WTC11 (cell line): ENCODE results near the gene TEX261. TPM values are rescaled to one million over a fixed set of nuclear protein-coding genes. Genes with fewer than 3 reads are reported as not detected.

Experiments
- ATAC-seq: fragments of 200-7000 bp; cut with Tn5 transposase; 2 replicates; pipeline ENCODE4 v1.10.0; 2021; ENCODE audit warnings: mild to moderate bottlenecking, moderate library complexity
- CTCF ChIA-PET: fragments of 300-600 bp; sonication (Branson Sonifier 250); formaldehyde crosslinking; loops from one replicate; lab custom pipeline; 2021; ENCODE audit warnings: antibody characterized with exemption; lab: Charles Lee
- POLR2A ChIA-PET: fragments of 350-600 bp; sonication (Branson Sonifier 250); formaldehyde crosslinking; loops from one replicate; lab custom pipeline; 2021; ENCODE audit warnings: antibody characterized with exemption; lab: Charles Lee
- DNase-seq: peaks from one replicate; pipeline ENCODE4 v3.0.0; 2021; ENCODE audit warnings: low spot score
- H3K27ac Mint-ChIP-seq: 2 replicates; pipeline ENCODE4 v1.8.0; 2021; ENCODE audit warnings: mixed read lengths
- H3K27me3 Mint-ChIP-seq: 2 replicates; pipeline ENCODE4 v1.8.0; 2021; ENCODE audit warnings: low read depth, mild to moderate bottlenecking, moderate library complexity, mixed read lengths
- H3K36me3 Mint-ChIP-seq: 2 replicates; pipeline ENCODE4 v1.8.0; 2021; ENCODE audit warnings: mixed read lengths
- H3K4me1 Mint-ChIP-seq: 2 replicates; pipeline ENCODE4 v1.8.0; 2022; ENCODE audit warnings: mixed read lengths
- H3K4me3 Mint-ChIP-seq: 2 replicates; pipeline ENCODE4 v1.8.0; 2021; ENCODE audit warnings: mild to moderate bottlenecking, moderate library complexity, mixed read lengths
- H3K9me3 Mint-ChIP-seq: 2 replicates; pipeline ENCODE4 v1.8.0; 2021; ENCODE audit warnings: mixed read lengths
- ATF1 ChIP-seq: sonication (generic); formaldehyde crosslinking; IDR thresholded peaks from 2 replicates; pipeline ENCODE4 v1.8.1; 2023; ENCODE audit warnings: mild to moderate bottlenecking, moderate library complexity, missing genetic modification reagents
- SMAD4 ChIP-seq: sonication (generic); formaldehyde crosslinking; IDR thresholded peaks from 2 replicates; pipeline ENCODE4 v1.8.0; 2022; ENCODE audit warnings: mild to moderate bottlenecking, missing genetic modification reagents
- total RNA-seq: library from RNA; stranded (reverse); gene quantifications from 3 replicates; pipeline ENCODE4 v1.2.3, GENCODE V29; 2021
- TF ChIP-seq, protein P1 (sequence below): fragments of 200-600 bp; IDR thresholded peaks from 2 replicates; pipeline ENCODE4 v1.8.0; 2022; ENCODE audit warnings: antibody characterized with exemption
- TF ChIP-seq, protein P2 (sequence below): sonication (generic); formaldehyde crosslinking; IDR thresholded peaks from 2 replicates; pipeline ENCODE4 v1.8.0; 2023; ENCODE audit warnings: mild to moderate bottlenecking, missing genetic modification reagents
- TF ChIP-seq, protein P3 (sequence below): fragments of 250-450 bp; sonication (Bioruptor Pico); conservative IDR thresholded peaks from 2 replicates; pipeline ENCODE4 v1.9.0; 2021; ENCODE audit warnings: mild to moderate bottlenecking
- TF ChIP-seq, protein P4 (sequence below): sonication (generic); formaldehyde crosslinking; IDR thresholded peaks from 2 replicates; pipeline ENCODE4 v1.8.1; 2023; ENCODE audit warnings: mild to moderate bottlenecking, missing genetic modification reagents, moderate library complexity

The TEX261 gene
- total RNA-seq, 1 experiment from 2014 or later = 18.3 TPM

DNA sequence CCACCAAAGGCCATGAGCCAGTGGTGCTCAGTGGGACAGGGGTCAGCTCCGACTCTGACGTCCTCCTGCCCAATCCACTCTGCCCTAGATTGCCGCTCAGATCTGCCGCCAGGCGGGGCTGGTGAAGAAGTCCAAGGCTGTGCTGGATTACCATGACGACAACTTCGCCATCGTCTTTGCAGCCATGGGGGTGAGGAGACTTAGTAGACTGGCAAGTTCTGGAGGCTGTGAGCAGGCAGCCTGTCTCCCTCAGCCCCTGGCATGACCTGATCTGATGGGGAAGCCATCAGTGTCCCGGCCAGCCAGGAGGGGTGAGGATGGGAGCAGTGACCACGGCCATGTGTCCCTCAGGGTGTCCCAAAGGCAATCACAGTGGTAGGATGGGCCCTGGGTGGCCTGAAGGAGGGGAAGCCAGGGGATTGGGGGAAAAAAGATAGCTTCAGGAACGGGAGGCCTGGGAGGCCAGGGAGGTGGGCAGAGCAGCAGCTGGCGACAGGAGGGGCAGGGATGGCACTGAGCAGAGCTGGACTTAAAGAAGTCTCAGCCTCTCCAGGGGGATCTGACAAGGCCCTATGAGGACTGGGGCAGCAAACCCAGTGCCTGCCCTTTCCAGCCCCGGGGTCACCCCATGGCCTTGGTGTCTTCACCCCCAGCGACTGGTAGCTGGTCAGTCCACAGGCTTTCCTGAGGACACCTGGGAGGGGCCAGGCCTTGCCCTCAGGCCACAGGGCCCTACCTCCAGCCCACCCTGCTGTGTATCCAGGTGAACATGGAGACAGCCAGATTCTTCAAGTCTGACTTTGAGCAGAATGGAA, 33.6 kb downstream of the TEX261 start:
- ChIA-PET CTCF (interaction anchor here (0.6 to 8.5 kb wide), 47 partner anchors 9 to 475 kb away, joined by 3 to 159 read pairs (median 5); partner anchors contain the start of genes ANKRD53, ATP6V1B1, FIGLA and NAGK), POLR2A (interaction anchor here (1.2 kb wide), 1 partner anchor 17 kb away, joined by 3 read pairs; no protein-coding TSS in a partner anchor)
- Mint-ChIP-seq H3K27ac (no peak overlapping the region), H3K4me3 (no peak overlapping the region), H3K27me3 (peaks cover 55% of the 10 kb centered on the region), H3K9me3 (no peaks in the 10 kb centered on the region), H3K4me1 (peaks cover 6% of the 10 kb centered on the region), H3K36me3 (no peaks in the 10 kb centered on the region)
- ATAC-seq (peak; percentile 38), DNase-seq (no peak)
- TF ChIP-seq SMAD4 (CRISPR knock-in tag) = no peak
- TF ChIP-seq ATF1 (CRISPR knock-in tag) = no peak
- TF ChIP-seq, protein P1, sequence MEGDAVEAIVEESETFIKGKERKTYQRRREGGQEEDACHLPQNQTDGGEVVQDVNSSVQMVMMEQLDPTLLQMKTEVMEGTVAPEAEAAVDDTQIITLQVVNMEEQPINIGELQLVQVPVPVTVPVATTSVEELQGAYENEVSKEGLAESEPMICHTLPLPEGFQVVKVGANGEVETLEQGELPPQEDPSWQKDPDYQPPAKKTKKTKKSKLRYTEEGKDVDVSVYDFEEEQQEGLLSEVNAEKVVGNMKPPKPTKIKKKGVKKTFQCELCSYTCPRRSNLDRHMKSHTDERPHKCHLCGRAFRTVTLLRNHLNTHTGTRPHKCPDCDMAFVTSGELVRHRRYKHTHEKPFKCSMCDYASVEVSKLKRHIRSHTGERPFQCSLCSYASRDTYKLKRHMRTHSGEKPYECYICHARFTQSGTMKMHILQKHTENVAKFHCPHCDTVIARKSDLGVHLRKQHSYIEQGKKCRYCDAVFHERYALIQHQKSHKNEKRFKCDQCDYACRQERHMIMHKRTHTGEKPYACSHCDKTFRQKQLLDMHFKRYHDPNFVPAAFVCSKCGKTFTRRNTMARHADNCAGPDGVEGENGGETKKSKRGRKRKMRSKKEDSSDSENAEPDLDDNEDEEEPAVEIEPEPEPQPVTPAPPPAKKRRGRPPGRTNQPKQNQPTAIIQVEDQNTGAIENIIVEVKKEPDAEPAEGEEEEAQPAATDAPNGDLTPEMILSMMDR = no peak

DNA sequence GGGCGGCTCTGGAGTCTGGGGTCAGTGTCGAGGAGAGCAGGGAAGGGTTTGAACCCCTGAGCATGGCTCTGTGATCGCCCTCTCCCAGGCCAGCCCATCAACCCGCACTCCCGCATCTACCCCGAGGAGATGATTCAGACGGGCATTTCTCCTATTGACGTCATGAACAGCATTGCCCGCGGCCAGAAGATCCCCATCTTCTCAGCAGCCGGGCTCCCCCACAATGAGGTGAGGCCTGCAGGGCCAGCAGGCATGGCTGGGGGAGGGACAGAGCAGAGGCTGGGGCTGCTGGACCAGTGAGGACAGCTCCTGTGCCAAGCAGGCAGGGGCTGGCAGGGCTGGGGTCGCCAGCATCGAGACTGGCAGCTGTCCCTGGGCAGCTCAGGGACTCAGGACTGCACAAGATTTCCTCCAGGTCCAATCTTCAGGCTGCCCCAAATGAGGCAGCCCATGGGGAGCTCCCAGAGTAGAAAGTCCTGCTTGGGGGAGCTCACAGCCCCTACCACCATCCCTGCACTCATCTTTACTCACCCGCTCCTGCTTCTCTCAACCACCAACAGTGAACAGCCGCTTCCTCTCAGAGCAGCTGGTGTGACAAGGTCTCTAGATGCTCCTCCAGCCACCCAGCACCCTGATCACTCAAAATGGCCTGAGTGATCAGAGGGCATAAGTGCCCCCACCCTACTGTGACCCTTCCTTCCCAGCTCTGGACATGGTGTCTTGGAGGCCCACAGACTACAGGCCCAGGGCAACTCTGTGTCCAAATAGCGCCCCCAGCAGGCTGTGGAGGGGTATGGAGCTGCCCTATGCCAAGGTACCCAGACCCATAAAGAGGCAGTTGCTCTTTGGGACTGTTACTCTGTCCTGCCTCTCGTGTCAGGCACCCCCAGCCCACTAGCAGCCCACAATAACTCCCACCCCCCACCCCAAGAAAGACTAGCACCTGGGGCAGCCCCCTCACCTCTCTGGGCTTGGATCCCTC, 34.5 kb downstream of the TEX261 start:
- peak; percentile 60 for ATAC-seq
- Mint-ChIP-seq H3K9me3 (no peaks in the 10 kb centered on the region), H3K36me3 (no peaks in the 10 kb centered on the region), H3K27ac (no peak overlapping the region), H3K4me3 (no peak overlapping the region)
- peak; percentile 72 for DNase-seq
- TF ChIP-seq, protein P2, sequence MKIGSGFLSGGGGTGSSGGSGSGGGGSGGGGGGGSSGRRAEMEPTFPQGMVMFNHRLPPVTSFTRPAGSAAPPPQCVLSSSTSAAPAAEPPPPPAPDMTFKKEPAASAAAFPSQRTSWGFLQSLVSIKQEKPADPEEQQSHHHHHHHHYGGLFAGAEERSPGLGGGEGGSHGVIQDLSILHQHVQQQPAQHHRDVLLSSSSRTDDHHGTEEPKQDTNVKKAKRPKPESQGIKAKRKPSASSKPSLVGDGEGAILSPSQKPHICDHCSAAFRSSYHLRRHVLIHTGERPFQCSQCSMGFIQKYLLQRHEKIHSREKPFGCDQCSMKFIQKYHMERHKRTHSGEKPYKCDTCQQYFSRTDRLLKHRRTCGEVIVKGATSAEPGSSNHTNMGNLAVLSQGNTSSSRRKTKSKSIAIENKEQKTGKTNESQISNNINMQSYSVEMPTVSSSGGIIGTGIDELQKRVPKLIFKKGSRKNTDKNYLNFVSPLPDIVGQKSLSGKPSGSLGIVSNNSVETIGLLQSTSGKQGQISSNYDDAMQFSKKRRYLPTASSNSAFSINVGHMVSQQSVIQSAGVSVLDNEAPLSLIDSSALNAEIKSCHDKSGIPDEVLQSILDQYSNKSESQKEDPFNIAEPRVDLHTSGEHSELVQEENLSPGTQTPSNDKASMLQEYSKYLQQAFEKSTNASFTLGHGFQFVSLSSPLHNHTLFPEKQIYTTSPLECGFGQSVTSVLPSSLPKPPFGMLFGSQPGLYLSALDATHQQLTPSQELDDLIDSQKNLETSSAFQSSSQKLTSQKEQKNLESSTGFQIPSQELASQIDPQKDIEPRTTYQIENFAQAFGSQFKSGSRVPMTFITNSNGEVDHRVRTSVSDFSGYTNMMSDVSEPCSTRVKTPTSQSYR (CRISPR knock-in tag) = no peak
- TF ChIP-seq, protein P3, sequence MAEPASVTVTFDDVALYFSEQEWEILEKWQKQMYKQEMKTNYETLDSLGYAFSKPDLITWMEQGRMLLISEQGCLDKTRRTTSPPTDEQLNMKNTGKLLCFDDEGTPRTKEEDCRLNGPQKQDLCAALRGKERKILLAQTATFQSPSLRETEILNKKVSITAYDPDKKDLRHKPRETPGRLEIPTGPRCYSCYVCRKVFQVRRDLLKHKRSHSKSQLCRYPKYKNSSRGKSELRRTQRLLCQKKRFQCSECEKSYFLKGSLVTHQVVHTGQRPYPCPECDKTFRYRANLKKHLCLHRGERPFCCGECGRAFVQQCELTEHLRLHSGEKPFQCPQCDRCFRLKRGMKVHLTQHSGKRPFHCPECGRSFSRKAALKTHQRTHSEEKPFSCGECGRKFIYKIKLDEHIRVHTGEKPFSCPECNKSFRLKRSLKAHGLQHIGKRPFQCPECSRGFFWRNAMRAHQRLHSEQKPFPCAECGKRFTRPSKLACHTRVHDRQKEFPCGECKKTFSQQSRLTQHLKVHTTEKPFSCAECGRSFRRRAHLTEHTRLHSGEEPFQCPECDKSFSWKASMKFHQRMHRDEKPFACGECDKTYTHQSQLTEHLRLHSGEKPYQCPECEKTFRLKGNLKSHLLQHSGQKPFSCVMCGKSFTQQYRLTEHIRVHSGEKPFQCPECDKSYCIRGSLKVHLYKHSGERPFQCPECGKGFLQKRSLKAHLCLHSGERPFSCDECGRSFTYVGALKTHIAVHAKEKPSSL (CRISPR knock-in tag) = no peak
- TF ChIP-seq, protein P1 = peak; percentile 80
- TF ChIP-seq, protein P4, sequence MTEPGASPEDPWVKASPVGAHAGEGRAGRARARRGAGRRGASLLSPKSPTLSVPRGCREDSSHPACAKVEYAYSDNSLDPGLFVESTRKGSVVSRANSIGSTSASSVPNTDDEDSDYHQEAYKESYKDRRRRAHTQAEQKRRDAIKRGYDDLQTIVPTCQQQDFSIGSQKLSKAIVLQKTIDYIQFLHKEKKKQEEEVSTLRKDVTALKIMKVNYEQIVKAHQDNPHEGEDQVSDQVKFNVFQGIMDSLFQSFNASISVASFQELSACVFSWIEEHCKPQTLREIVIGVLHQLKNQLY (CRISPR knock-in tag) = no peak
- TF ChIP-seq, all 79 proteins: peak for 1
- Mint-ChIP-seq H3K27me3 (peaks cover 54% of the 10 kb centered on the region), H3K4me1 (peaks cover 6% of the 10 kb centered on the region)
- CTCF ChIA-PET = interaction anchor here (0.6 to 8.5 kb wide), 44 partner anchors 9 to 476 kb away, joined by 3 to 159 read pairs (median 4); partner anchors contain the start of genes ANKRD53, ATP6V1B1, FIGLA and NAGK
- POLR2A ChIA-PET = interaction anchor here (1.2 kb wide), 1 partner anchor 18 kb away, joined by 3 read pairs; no protein-coding TSS in a partner anchor
